IMR-90 (cell line): ENCODE measurements around the gene TPSAB1. TPM values are rescaled to one million over a fixed set of nuclear protein-coding genes. Genes with fewer than 3 reads are reported as not detected.

Experiments used
- ATAC-seq: fragments of 200-7000 bp; cut with Tn5 transposase; 2 replicates; pipeline ENCODE4 v1.9.1; 2020; ENCODE audit warnings: low read depth, mild to moderate bottlenecking, moderate library complexity
- BruUV-seq: library from RNA; stranded (reverse); fragments of 400-500 nt; replicated peaks from 2 replicates; lab custom pipeline; 2021; lab: Mats Ljungman, UMichigan
- CTCF ChIA-PET: fragments of 300-600 bp; formaldehyde crosslinking; extraction: SDS; loops from one replicate; lab custom pipeline; 2021; ENCODE audit warnings: antibody characterized with exemption; lab: Yijun Ruan, JAX
- POLR2A ChIA-PET: fragments of 300-600 bp; sonication (Branson Sonifier 250); formaldehyde crosslinking; loops from one replicate; lab custom pipeline; 2022; ENCODE audit warnings: antibody characterized with exemption; ENCODE audit not compliant: unreplicated experiment; lab: Charles Lee
- DNase-seq: peaks from one replicate; pipeline ENCODE4 v3.0.0; 2013
- H2AFZ ChIP-seq: replicated peaks from 2 replicates; pipeline ENCODE3; 2013; ENCODE audit warnings: low read length, mild to moderate bottlenecking; ENCODE audit not compliant: poor library complexity
- H2AK5ac ChIP-seq: 2 replicates; pipeline ENCODE4 v1.6.1; 2013; ENCODE audit warnings: low read depth, low read length, inconsistent platforms
- H2AK9ac ChIP-seq: replicated peaks from 2 replicates; pipeline ENCODE3; 2013; ENCODE audit warnings: mild to moderate bottlenecking, low read depth, low read length, moderate library complexity; ENCODE audit not compliant: poor library complexity
- H2BK120ac ChIP-seq: 2 replicates; pipeline ENCODE4 v1.6.1; 2013; ENCODE audit warnings: low read depth, low read length, inconsistent platforms
- H2BK15ac ChIP-seq: 3 replicates; pipeline ENCODE4 v1.6.1; 2013; ENCODE audit warnings: low read depth, low read length, inconsistent platforms
- H2BK20ac ChIP-seq: 2 replicates; pipeline ENCODE4 v1.6.1; 2013; ENCODE audit warnings: low read depth, mild to moderate bottlenecking, inconsistent platforms, low read length, moderate library complexity
- H2BK5ac ChIP-seq: 2 replicates; pipeline ENCODE4 v1.6.1; 2013; ENCODE audit warnings: mild to moderate bottlenecking, low read depth, low read length, inconsistent platforms; ENCODE audit not compliant: poor library complexity, severe bottlenecking
- H3K14ac ChIP-seq: replicated peaks from 2 replicates; pipeline ENCODE4 v1.6.1; 2013; ENCODE audit warnings: low read depth, low read length, inconsistent platforms
- H3K18ac ChIP-seq: 2 replicates; pipeline ENCODE4 v1.6.1; 2013; ENCODE audit warnings: low read depth, low read length, control low read depth
- H3K23ac ChIP-seq: 2 replicates; pipeline ENCODE4 v1.6.1; 2013; ENCODE audit warnings: low read depth, low read length, inconsistent platforms
- H3K27ac ChIP-seq: 2 replicates; pipeline ENCODE4 v1.5.1; 2013; ENCODE audit warnings: mild to moderate bottlenecking, control low read depth, low read length; ENCODE audit not compliant: insufficient read depth
- H3K27me3 ChIP-seq: 2 replicates; pipeline ENCODE4 v1.6.1; 2013; ENCODE audit warnings: low read length; ENCODE audit not compliant: control insufficient read depth, insufficient read depth
- H3K36me3 ChIP-seq: 2 replicates; pipeline ENCODE4 v1.6.1; 2013; ENCODE audit warnings: low read length, mixed read lengths; ENCODE audit not compliant: control insufficient read depth, insufficient read depth
- H3K4ac ChIP-seq: 2 replicates; pipeline ENCODE4 v1.6.1; 2013; ENCODE audit warnings: low read depth, low read length, inconsistent platforms
- H3K4me1 ChIP-seq: 2 replicates; pipeline ENCODE4 v1.6.1; 2013; ENCODE audit warnings: low read length, mixed read lengths; ENCODE audit not compliant: control insufficient read depth, insufficient read depth
- H3K4me2 ChIP-seq: 2 replicates; pipeline ENCODE4 v1.6.1; 2013; ENCODE audit warnings: low read depth, mild to moderate bottlenecking, control low read depth, low read length, moderate library complexity
- H3K4me3 ChIP-seq: 2 replicates; pipeline ENCODE4 v1.5.1; 2013; ENCODE audit warnings: low read depth, mild to moderate bottlenecking, control low read depth, low read length, moderate library complexity; ENCODE audit not compliant: insufficient read depth
- H3K56ac ChIP-seq: 2 replicates; pipeline ENCODE4 v1.6.1; 2013; ENCODE audit warnings: low read length, inconsistent platforms; ENCODE audit not compliant: insufficient read depth; ENCODE audit errors: extremely low read depth
- H3K79me1 ChIP-seq, 2 experiments: 2 replicates each; pipeline ENCODE4 v1.6.1; 2013; ENCODE audit warnings: low read length in 2 of 2, inconsistent platforms in 1 of 2, low read depth in 1 of 2
- H3K9ac ChIP-seq: 2 replicates; pipeline ENCODE4 v1.6.1; 2013; ENCODE audit warnings: low read depth, low read length, control low read depth
- H3K9me1 ChIP-seq: 2 replicates; pipeline ENCODE4 v1.6.1; 2013; ENCODE audit warnings: low read length, inconsistent platforms; ENCODE audit not compliant: insufficient read depth
- H3K9me3 ChIP-seq: 2 replicates; pipeline ENCODE4 v1.6.1; 2013; ENCODE audit warnings: low read length; ENCODE audit not compliant: control insufficient read depth, insufficient read depth
- H4K20me1 ChIP-seq: 2 replicates; pipeline ENCODE4 v1.6.1; 2013; ENCODE audit warnings: low read length, inconsistent platforms; ENCODE audit not compliant: insufficient read depth
- H4K5ac ChIP-seq: 2 replicates; pipeline ENCODE4 v1.6.1; 2013; ENCODE audit warnings: mild to moderate bottlenecking, low read depth, low read length, control low read depth
- H4K8ac ChIP-seq, 2 experiments: 2 replicates each; pipeline ENCODE4 v1.6.1; 2013; ENCODE audit warnings: low read depth in 2 of 2, low read length in 2 of 2, control low read depth in 1 of 2, inconsistent platforms in 1 of 2
- H4K91ac ChIP-seq: 2 replicates; pipeline ENCODE4 v1.6.1; 2013; ENCODE audit warnings: low read depth, low read length, inconsistent platforms; ENCODE audit not compliant: insufficient read depth
- BHLHE40 ChIP-seq: fragments of 150-350 bp; IDR thresholded peaks from 2 replicates; pipeline ENCODE4 v1.6.1; 2016; ENCODE audit warnings: mild to moderate bottlenecking, low read depth, low read length
- CEBPB ChIP-seq: IDR thresholded peaks from 2 replicates; pipeline ENCODE4 v1.6.1; 2012; ENCODE audit warnings: low read depth, low read length, improper control_type of control experiment
- CHD1 ChIP-seq: IDR thresholded peaks from 2 replicates; pipeline ENCODE4 v1.6.1; 2012; ENCODE audit warnings: low read depth, low read length, improper control_type of control experiment
- CTCF ChIP-seq: conservative IDR thresholded peaks from 2 replicates; pipeline ENCODE4 v1.5.1; 2012; ENCODE audit warnings: mild to moderate bottlenecking, low read depth, low read length, improper control_type of control experiment
- FOS ChIP-seq: fragments of 150-350 bp; IDR thresholded peaks from 2 replicates; pipeline ENCODE4 v1.6.1; 2016; ENCODE audit warnings: low read depth, low read length
- MAFK ChIP-seq: IDR thresholded peaks from 2 replicates; pipeline ENCODE4 v1.6.1; 2012; ENCODE audit warnings: low read depth, low read length, improper control_type of control experiment
- MXI1 ChIP-seq: IDR thresholded peaks from 2 replicates; pipeline ENCODE4 v1.6.1; 2012; ENCODE audit warnings: low read depth, mild to moderate bottlenecking, low read length, moderate library complexity, borderline replicate concordance
- NFE2L2 ChIP-seq: fragments of 150-350 bp; IDR thresholded peaks from 2 replicates; pipeline ENCODE4 v1.6.1; 2016; ENCODE audit warnings: low read depth, mild to moderate bottlenecking, low read length
- POLR2A ChIP-seq: IDR thresholded peaks from 2 replicates; pipeline ENCODE4 v1.6.1; 2012; ENCODE audit warnings: mild to moderate bottlenecking, low read depth, low read length
- RAD21 ChIP-seq: IDR thresholded peaks from 2 replicates; pipeline ENCODE4 v1.6.1; 2012; ENCODE audit warnings: low read length, improper control_type of control experiment
- SMC3 ChIP-seq: fragments of 150-350 bp; IDR thresholded peaks from 2 replicates; pipeline ENCODE4 v1.6.1; 2016; ENCODE audit warnings: low read depth, mild to moderate bottlenecking, antibody characterized with exemption, low read length, moderate library complexity
- WGBS, 2 experiments: methylation state at CpG; one replicate each; pipeline versions ENCODE4 v1.1.5 to v1.1.7; 2013; ENCODE audit warnings: missing lambda C conversion rate in 2 of 2; ENCODE audit not compliant: insufficient read length in 1 of 2; ENCODE audit errors: extremely low coverage in 2 of 2; 5-methylcytosine and 5-hydroxymethylcytosine counted together
- dilution Hi-C: fragments of 300-500 bp; cut with HindIII; formaldehyde crosslinking; loops from one replicate; pipeline ENCODE4 v1.14.3; 2018; ENCODE audit warnings: low sequenced_read_pairs; ENCODE audit not compliant: unreplicated experiment
- in situ Hi-C: fragments of 300-500 bp; cut with MboI; formaldehyde crosslinking; loops from 3 replicates; pipeline ENCODE4 v1.14.3; 2019; ENCODE audit warnings: low sequenced_read_pairs, inconsistent platforms, mixed read lengths
- intact Hi-C: fragments of 100-400 bp; cut with micrococcal nuclease; formaldehyde crosslinking; loops from 2 replicates; pipeline ENCODE4 v1.10.0; 2022
- polyA plus RNA-seq, 3 experiments: library from polyadenylated mRNA; depleted of rRNA; stranded (reverse); fragments of >200 nt; gene quantifications; 2 replicates each; pipeline ENCODE4 v1.2.3, GENCODE V29; 2012; ENCODE audit warnings: low replicate concordance in 1 of 3
- total RNA-seq: library from RNA; depleted of rRNA; stranded (reverse); fragments of >200 nt; gene quantifications from 2 replicates; pipeline ENCODE4 v1.2.3, GENCODE V29; 2012

The TPSAB1 gene
- total and polyA plus RNA-seq, 2 of the 4 experiments (the other 2 are of a cell fraction), result not detected

GRCh38 chr16:1210461-1210860 lies 30.0 kb upstream of the TPSAB1 start:
- Histone ChIP-seq H3K9ac (no peak overlapping the region), H3K4me3 (no peak overlapping the region), H3K4me2 (no peak overlapping the region), H3K23ac (no peak overlapping the region), H2BK5ac (no peak overlapping the region), H2BK20ac (no peak overlapping the region), H2AK9ac (no peak overlapping the region), H4K91ac (no peak overlapping the region), H3K56ac (no peak overlapping the region), H3K9me3 (no peaks in the 10 kb centered on the region), H4K8ac (no peak overlapping the region), H4K20me1 (no peaks in the 10 kb centered on the region), H3K18ac (no peak overlapping the region), H4K5ac (no peak overlapping the region), H3K4me1 (no peaks in the 10 kb centered on the region), H3K4ac (no peak overlapping the region), H3K27me3 (no peaks in the 10 kb centered on the region), H3K79me1 (no peaks in the 10 kb centered on the region), H3K9me1 (no peaks in the 10 kb centered on the region), H2AK5ac (no peak overlapping the region), H3K27ac (no peak overlapping the region), H3K14ac (no peak overlapping the region), H2AFZ (no peak overlapping the region), H2BK120ac (no peak overlapping the region), H2BK15ac (no peak overlapping the region), H3K36me3 (peaks cover 2% of the 10 kb centered on the region; the same call in 1 of the 2 replicates)
- WGBS, 2 experiments, result 77% methylated on average over 5 of the region's 23 CpGs; no CpG with 5 or more reads in 1 of the 2 experiments
- no TSS peak for BruUV-seq
- TF ChIP-seq NFE2L2 (no peak), CTCF (no peak), MXI1 (no peak), MAFK (no peak), FOS (no peak), BHLHE40 (no peak), RAD21 (no peak), SMC3 (no peak), POLR2A (no peak), CEBPB (no peak), CHD1 (no peak)
- DNase-seq (no peak), ATAC-seq (no peak)
- POLR2A ChIA-PET, result no interaction called here
- in situ Hi-C loops (loop anchor here (25.0 kb wide), 1 partner anchor 398 kb away; the partner anchor contains the start of gene GNG13), intact Hi-C loops (no loop called here), dilution Hi-C loops (no loop called here)
- CTCF ChIA-PET, result no interaction called here
